ENCODE results near the gene ARHGEF26.

Gene ARHGEF26

DNA sequence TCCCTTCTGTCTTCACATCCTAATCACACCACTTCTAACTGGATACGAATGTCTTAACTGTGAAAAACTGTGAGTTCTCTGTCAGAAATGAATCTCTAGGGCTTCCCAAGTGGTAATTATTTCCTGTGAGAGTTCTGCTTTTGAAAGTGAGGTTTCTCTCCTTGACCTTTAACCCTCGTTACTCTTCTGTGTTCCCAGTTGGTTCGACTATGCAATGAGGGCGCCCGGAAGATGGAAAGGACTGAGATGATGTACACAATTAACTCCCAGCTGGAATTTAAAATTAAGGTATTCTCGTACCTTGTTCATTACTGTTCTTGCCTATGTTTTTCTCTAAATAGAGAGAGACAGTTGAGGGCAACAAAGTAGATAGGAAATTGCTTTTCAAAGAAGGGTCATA lies 96.5 kb downstream of the ARHGEF26 start:
- no peak for DNase-seq

DNA sequence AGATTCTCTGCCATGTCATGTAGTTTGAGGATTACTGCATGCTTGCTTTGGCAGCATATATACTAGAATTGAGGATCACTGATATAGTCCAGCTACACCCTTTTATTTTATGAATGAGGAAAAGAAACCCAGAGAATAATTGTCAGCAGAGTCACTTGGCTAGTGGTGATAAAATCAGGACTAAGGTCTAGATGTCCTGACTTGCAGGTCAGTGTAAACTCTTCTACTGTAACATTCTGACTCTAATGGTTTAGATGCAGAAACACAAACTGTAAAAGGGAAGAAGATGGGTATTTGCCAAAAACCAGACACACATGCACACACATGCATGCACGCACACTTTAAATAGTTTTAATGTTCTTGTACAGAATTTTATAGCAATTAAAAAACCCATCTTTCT lies 97.5 kb downstream of the ARHGEF26 start:
- DNase-seq: no peak

DNA sequence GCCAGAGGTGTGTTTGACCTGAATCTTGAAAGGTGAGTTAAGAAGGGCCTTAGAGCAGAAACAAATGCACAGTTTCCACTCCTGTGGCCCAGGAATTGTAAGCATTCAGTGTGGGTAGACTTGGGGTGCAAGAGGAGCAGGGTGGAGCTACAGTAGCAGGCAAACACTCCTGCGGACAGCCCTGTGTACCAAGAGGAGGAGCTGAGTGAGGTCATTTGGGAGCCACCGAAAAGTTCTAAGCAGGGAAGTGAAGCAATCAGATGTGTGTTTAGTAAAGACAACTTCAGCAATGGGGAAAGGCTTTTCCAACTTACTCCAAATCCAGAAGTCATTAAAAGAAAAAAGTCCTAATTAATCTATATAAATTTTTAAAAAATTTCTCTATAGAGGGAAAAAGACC lies 99.3 kb downstream of the ARHGEF26 start:
- no peak for DNase-seq

GRCh38 chr3:154223519-154223918 lies 102.3 kb downstream of the ARHGEF26 start:
- no peak for DNase-seq

- DNase-seq: no peak
Observed at GRCh38 chr3:154224366-154224765, 103.2 kb downstream of the ARHGEF26 start.

- no peak for DNase-seq
Observed at GRCh38 chr3:154224866-154225265, 103.7 kb downstream of the ARHGEF26 start.

DNA sequence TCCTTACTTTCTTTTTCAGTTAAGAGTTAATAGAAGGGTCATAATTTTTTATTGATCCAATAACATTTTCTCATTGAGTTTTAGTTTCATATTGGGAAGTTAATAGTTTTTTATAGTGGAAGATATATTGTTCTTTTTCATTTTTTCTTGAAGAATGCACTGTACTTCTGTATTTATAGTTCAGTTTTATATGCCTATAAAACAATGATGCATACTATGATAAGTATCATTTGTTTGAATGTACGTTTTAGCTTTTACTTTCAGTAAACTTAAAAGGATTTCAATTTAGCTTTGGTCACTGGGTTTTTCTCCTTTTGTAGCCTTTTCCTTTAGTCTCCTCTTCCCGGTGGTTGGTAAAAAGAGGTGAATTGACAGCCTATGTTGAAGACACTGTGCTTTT lies 104.3 kb downstream of the ARHGEF26 start:
- no peak for DNase-seq

GRCh38 chr3:154227531-154227930 lies 106.3 kb downstream of the ARHGEF26 start:
- DNase-seq: no peak

- no peak for DNase-seq
Observed at GRCh38 chr3:154228561-154229216, 107.5 kb downstream of the ARHGEF26 start.

DNA sequence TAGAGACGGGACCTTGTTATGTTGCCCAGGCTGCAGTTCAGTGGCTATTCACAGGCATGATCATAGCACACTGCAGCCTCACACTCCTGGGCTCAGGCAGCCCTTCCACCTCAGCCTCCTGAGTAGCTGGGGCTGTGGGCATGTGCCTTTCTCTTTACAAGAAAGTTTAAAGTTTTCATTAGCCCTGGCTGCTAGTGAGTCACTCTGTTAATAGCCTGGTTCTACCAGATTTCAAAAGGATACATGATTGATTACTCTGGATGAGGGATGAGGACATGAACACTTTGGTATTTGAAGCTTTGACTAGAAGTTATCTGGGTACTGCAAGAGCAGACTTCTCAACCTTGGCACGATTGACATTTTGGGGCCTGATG lies 108.0 kb downstream of the ARHGEF26 start:
- no peak for DNase-seq

GRCh38 chr3:154235330-154235729 lies 114.1 kb downstream of the ARHGEF26 start:
- peak; percentile 26 for DNase-seq

DNA sequence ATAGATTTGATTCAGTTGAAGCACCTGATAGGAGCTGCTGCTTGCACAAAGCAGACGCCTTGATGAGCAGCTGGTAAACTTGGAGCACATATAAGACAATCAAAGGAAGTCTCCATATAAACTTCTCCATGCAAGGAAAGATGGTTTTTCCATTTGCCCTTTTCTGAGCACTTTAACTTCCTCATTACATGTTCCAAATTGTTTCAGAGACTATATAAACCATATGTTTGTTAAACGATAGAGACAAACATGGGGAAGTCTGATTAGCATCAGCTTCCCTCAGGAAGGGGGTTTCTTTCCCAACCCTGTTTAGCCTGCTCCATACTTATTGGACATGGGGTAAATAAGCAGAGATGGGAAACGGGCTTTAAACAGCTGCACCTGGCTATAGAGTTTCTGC lies 115.1 kb downstream of the ARHGEF26 start:
- DNase-seq: no peak

DNA sequence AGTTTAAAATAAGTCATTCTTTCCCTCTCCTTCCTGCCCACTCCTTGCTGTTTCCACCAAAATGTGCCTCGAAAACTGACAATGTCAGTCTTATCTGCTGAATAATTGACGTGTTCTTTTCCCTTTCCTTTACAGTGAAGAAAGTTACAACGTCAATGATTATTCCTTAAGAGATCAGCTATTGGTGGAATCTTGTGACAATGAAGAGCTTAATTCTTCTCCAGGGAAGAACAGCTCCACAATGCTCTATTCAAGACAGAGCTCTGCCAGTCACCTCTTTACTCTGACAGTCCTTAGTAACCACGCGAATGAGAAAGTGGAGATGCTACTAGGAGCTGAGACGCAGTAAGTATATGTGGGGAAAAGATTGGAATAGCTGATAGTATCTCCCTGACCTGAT lies 119.0 kb downstream of the ARHGEF26 start:
- no peak for DNase-seq

DNA sequence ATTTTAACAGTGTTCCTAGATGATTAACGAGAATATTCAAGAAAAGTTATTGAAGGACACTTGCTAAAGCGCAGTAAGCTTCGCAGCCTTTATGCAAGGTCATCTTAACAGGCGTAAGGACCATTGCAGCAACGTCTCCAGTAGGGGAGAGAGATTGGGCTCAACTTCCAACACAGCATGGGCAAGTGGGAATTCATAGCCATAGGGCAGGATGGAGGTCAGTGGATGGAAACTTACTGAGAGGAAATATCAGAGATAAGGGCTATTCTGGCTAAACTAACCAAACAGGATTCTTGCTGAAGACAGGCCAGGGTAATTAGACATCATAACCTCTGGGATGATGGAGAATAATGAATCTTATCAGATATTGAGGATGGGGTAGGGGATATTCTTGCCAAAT lies 120.3 kb downstream of the ARHGEF26 start:
- DNase-seq: no peak

- no peak for DNase-seq
Observed at GRCh38 chr3:154242766-154243165, 121.6 kb downstream of the ARHGEF26 start.

- DNase-seq: peak; percentile 33
Observed at GRCh38 chr3:154243353-154243752, 122.2 kb downstream of the ARHGEF26 start.

DNA sequence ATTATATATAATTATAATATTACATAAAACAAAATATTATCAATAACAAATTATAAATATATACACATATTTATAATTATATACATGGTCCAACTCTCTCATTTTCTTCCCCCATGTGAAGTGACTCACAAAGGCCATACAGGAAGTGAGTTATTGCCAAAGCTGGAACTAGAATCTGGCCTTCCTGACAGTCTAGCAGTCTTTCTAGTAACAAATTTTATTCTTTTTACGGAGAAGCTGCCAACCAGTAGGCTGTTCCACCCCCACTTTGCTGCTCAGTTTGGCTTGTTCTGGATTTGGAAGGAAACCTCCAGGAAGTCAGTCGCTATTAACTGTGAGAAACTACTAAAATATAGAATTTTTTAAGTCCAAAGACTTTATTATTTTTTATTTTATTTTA lies 123.5 kb downstream of the ARHGEF26 start:
- peak; percentile 49 for DNase-seq

- no peak for DNase-seq
Observed at GRCh38 chr3:154247806-154248415, 126.7 kb downstream of the ARHGEF26 start.

- no peak for DNase-seq
Observed at GRCh38 chr3:154250291-154250690, 129.1 kb downstream of the ARHGEF26 start.

GRCh38 chr3:154251610-154252009 lies 130.4 kb downstream of the ARHGEF26 start:
- DNase-seq: no peak

DNA sequence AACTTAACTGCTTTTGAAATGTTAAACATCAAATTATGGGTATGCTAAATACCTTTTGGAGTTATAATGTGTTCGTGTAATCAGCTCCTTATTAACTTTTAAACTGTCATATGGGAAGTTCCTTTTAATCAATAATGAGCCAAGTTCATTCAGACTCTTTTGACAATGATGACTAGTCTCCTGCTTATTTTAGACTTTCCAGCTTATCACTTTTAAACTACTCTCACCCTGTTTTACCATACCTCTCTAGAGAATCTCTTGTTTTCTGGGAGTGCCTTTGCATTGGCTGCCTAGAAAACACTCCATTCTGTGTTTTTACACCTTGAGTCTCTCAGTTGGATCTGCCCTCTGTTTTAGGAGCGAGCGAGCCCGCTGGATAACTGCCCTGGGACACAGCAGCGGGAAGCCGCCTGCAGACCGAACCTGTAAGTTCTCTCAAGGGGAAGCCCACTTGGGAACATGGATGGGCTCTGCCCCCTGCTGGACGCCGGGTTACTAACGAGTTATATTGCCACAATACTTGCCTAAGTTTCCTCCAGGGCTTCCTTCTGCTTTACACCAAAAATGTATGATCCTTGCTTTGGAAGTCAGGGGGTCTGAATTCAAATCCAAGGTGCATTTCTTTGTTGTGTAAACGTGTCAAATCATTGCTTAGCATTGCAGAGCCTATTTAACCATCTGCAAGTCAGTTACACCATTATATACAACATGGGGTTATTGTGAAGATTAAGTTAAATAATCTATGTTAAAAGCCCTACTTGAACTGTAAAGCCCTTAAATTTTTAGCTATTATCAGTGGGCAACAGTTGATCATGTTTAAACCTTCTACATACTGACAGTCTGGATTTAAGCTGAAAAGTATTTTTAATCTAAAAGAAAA lies 131.8 kb downstream of the ARHGEF26 start:
- peak; percentile 81 for DNase-seq

DNA sequence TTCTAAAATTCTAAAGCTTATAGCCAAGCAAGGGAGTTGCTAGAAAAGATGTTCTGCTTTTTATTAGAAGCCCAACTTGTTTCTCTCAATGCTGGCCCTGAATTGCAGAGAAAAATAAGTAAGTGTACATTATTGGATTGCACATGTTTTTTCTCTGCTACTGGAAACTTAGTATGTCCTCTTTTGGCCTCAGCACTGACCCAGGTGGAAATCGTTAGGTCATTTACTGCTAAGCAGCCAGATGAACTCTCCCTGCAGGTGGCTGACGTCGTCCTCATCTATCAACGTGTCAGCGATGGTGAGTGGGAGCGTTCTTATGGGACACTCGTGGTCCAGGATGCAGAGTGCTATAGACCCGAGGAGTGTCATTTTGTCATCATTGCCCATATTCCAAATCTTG lies 133.3 kb downstream of the ARHGEF26 start:
- no peak for DNase-seq

DNA sequence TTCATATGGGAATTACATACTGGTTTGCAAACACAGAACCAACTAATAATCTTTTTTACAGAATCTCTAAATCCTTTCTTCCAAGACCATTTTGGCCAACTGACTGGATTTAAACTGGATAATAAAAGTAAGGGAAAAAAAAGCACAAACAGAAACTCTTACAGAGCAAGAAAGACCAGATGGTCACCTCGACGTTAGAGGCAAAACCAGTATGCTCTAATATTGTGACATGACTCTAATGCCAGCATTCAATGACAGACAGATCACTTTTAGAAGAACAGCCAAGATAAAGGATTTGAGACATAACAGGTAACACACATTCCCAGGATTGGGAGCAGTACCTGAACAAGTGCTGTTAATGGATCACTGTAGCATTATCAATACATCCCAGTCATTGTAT lies 152.2 kb downstream of the ARHGEF26 start:
- DNase-seq: no peak

GRCh38 chr3:154274348-154274747 lies 153.2 kb downstream of the ARHGEF26 start:
- DNase-seq: no peak
